Measurements from ENCODE around the gene PSMB4.

GRCh38 chr1:151368393-151369301 lies 30.7 kb upstream of the PSMB4 start:
- no peak for TF ChIP-seq CTCF (conservative IDR thresholded peaks at IDR 0.05 in 1 of 2, IDR thresholded peaks at IDR 0.05 in 1 of 2; ENCODE audit: low read depth in 1 of 2, low read length in 2 of 2)
- TF ChIP-seq EZH2 (IDR thresholded peaks at IDR 0.05; ENCODE audit: low read length, missing control alignments) = no peak

Measured in fibroblast of lung (primary cell).